Measurements from ENCODE around the gene SHOC1. TPM values are rescaled to one million over a fixed set of nuclear protein-coding genes. Genes with fewer than 3 reads are reported as not detected.

Gene SHOC1
- total and polyA plus RNA-seq, 2 donors (not counting 3 experiments of a cell fraction or from before 2014, with no cell fraction given) = not detected

GRCh38 chr9:111803924-111804323 lies 9.2 kb upstream of the SHOC1 start:
- H3K9ac ChIP-seq (replicated peaks; ENCODE audit: extremely low read depth, insufficient read depth, low read length) = no peak overlapping the region
- no peak for DNase-seq (ENCODE audit: low read depth, low spot score)
- no peak overlapping the region for H3K27ac ChIP-seq (ENCODE audit: insufficient read depth, low read depth, low read length)
- no peaks in the 10 kb centered on the region for H3K79me2 ChIP-seq (ENCODE audit: control insufficient read depth, insufficient read depth, low read length)
- H3K4me1 ChIP-seq (ENCODE audit: control insufficient read depth, extremely low read depth, insufficient read depth, low read length) = peaks cover 24% of the 10 kb centered on the region
- no peak overlapping the region for H3K4me3 ChIP-seq (replicated peaks in 1 of 3; ENCODE audit: insufficient read depth in 1 of 3, low read depth in 1 of 3, low read length in 3 of 3)
- H3K27me3 ChIP-seq (ENCODE audit: control insufficient read depth in 2 of 2, insufficient read depth in 2 of 2, low read length in 2 of 2) = no peaks in the 10 kb centered on the region
- H3K4me2 ChIP-seq (ENCODE audit: insufficient read depth, low read length) = no peak overlapping the region
- dilution Hi-C loops (cut with MboI; ENCODE audit: extremely low pct_ligation_motif_present, low sequenced_read_pairs) = no loop called here
- BruUV-seq (replicated peaks) = no TSS peak
- no peak for FAIRE-seq
- TF ChIP-seq, protein P1, sequence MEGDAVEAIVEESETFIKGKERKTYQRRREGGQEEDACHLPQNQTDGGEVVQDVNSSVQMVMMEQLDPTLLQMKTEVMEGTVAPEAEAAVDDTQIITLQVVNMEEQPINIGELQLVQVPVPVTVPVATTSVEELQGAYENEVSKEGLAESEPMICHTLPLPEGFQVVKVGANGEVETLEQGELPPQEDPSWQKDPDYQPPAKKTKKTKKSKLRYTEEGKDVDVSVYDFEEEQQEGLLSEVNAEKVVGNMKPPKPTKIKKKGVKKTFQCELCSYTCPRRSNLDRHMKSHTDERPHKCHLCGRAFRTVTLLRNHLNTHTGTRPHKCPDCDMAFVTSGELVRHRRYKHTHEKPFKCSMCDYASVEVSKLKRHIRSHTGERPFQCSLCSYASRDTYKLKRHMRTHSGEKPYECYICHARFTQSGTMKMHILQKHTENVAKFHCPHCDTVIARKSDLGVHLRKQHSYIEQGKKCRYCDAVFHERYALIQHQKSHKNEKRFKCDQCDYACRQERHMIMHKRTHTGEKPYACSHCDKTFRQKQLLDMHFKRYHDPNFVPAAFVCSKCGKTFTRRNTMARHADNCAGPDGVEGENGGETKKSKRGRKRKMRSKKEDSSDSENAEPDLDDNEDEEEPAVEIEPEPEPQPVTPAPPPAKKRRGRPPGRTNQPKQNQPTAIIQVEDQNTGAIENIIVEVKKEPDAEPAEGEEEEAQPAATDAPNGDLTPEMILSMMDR (IDR thresholded peaks at IDR 0.05; ENCODE audit: extremely low read depth in 1 of 2, insufficient read depth in 1 of 2, low read depth in 1 of 2, low read length in 2 of 2) = no peak
- TF ChIP-seq FOS (IDR thresholded peaks at IDR 0.05; ENCODE audit: borderline replicate concordance, insufficient read depth, low read length) = no peak
- no peak for TF ChIP-seq POLR2AphosphoS5 (IDR thresholded peaks at IDR 0.05; ENCODE audit: insufficient read depth, low read depth, low read length)
- TF ChIP-seq EZH2 (IDR thresholded peaks at IDR 0.05; ENCODE audit: borderline replicate concordance, low read depth, low read length, severe bottlenecking) = no peak
- TF ChIP-seq JUN (IDR thresholded peaks at IDR 0.05; ENCODE audit: borderline replicate concordance, insufficient read depth, insufficient read length, low read depth) = no peak
- ChIA-PET CTCF (interaction anchor here (2.1 kb wide), 1 partner anchor 271 kb away, joined by 8 read pairs; no protein-coding TSS in a partner anchor), POLR2A (no interaction called here)
- H4K20me1 ChIP-seq (replicated peaks; ENCODE audit: control insufficient read depth, extremely low read depth, insufficient read depth, low read length) = no peaks in the 10 kb centered on the region
- H3K9me3 ChIP-seq (replicated peaks; ENCODE audit: control insufficient read depth, insufficient read depth, low read length) = no peaks in the 10 kb centered on the region
- intact Hi-C loops (cut with micrococcal nuclease) = loop anchor here (2.0 kb wide), 1 partner anchor 63 kb away; no protein-coding TSS in a partner anchor
- no peaks in the 10 kb centered on the region for H3K9me1 ChIP-seq (replicated peaks; ENCODE audit: control insufficient read depth, extremely low read depth, insufficient read depth, low read length)
- H3K36me3 ChIP-seq (ENCODE audit: control insufficient read depth in 2 of 2, extremely low read depth in 1 of 2, insufficient read depth in 2 of 2, low read length in 2 of 2) = no peaks in the 10 kb centered on the region
- no peak overlapping the region for H2AFZ ChIP-seq (ENCODE audit: low read depth, low read length)
